HG03045 (cell line): ENCODE results near the gene EDAR.

Experiments used
- ATAC-seq: cut with Tn5 transposase; IDR thresholded peaks from one replicate; pipeline ENCODE4 v1.9.1; 2021; ENCODE audit warnings: mild to moderate bottlenecking, moderate library complexity; ENCODE audit not compliant: unreplicated experiment

The EDAR gene

GRCh38 chr2:108870069-108870644 is 118.9 kb downstream of the EDAR start:
- no peak for ATAC-seq

GRCh38 chr2:108869542-108869941 is 119.5 kb downstream of the EDAR start:
- no peak for ATAC-seq

GRCh38 chr2:108868911-108869310 is 120.1 kb downstream of the EDAR start:
- no peak for ATAC-seq

GRCh38 chr2:108866041-108866440 is 123.0 kb downstream of the EDAR start:
- no peak for ATAC-seq

GRCh38 chr2:108858894-108859293 is 130.1 kb downstream of the EDAR start:
- ATAC-seq: no peak

- ATAC-seq: no peak
These were observed 133.8 kb downstream of the EDAR start for GRCh38 chr2:108855194-108855593.

- no peak for ATAC-seq
These were observed 134.5 kb downstream of the EDAR start for GRCh38 chr2:108854484-108854883.

- no peak for ATAC-seq
These were observed 135.6 kb downstream of the EDAR start for GRCh38 chr2:108853421-108853820.

- no peak for ATAC-seq
These were observed 136.6 kb downstream of the EDAR start for GRCh38 chr2:108852375-108852774.

GRCh38 chr2:108847000-108847399 is 142.0 kb downstream of the EDAR start:
- ATAC-seq: no peak

GRCh38 chr2:108845923-108846322 is 143.1 kb downstream of the EDAR start:
- ATAC-seq: no peak
